Activated T-helper 2 cell treated with anti-CD3 and anti-CD28 coated beads, Interferon-gamma antibody, Interleukin-2, Interleukin-4, amounts not matched to agents 10 μg/mL and 5 μg/mL and 100 μg/mL, durations not matched to agents 14 hours and 24 hours and 36 hours (primary cell): ENCODE measurements around the gene RASGRF1. TPM values are rescaled to one million over a fixed set of nuclear protein-coding genes. Genes with fewer than 3 reads are reported as not detected.

Experiments used
- DNase-seq: peaks from one replicate; pipeline ENCODE4 v3.0.0; 2021; ENCODE audit warnings: low spot score
- H3K27ac Mint-ChIP-seq: one replicate; pipeline ENCODE4 v1.8.0; 2021; ENCODE audit warnings: mixed read lengths
- H3K27me3 Mint-ChIP-seq: one replicate; pipeline ENCODE4 v1.8.0; 2021; ENCODE audit warnings: low read depth, mixed read lengths
- H3K36me3 Mint-ChIP-seq: one replicate; pipeline ENCODE4 v1.8.0; 2021; ENCODE audit warnings: low read depth, mixed read lengths
- H3K4me1 Mint-ChIP-seq: one replicate; pipeline ENCODE4 v1.8.0; 2021; ENCODE audit warnings: low read depth, mixed read lengths
- H3K4me3 Mint-ChIP-seq: one replicate; pipeline ENCODE4 v1.8.0; 2021; ENCODE audit warnings: low read depth, mild to moderate bottlenecking, moderate library complexity, mixed read lengths
- H3K9me3 Mint-ChIP-seq: one replicate; pipeline ENCODE4 v1.8.0; 2021; ENCODE audit warnings: mixed read lengths
- intact Hi-C: fragments of 100-400 bp; cut with micrococcal nuclease; formaldehyde crosslinking; loops from one replicate; pipeline ENCODE4 v1.15.1; 2023
- total RNA-seq: library from RNA; stranded (reverse); gene quantifications from 2 replicates; pipeline ENCODE4 v1.2.3, GENCODE V29; 2022

Gene RASGRF1, protein sequence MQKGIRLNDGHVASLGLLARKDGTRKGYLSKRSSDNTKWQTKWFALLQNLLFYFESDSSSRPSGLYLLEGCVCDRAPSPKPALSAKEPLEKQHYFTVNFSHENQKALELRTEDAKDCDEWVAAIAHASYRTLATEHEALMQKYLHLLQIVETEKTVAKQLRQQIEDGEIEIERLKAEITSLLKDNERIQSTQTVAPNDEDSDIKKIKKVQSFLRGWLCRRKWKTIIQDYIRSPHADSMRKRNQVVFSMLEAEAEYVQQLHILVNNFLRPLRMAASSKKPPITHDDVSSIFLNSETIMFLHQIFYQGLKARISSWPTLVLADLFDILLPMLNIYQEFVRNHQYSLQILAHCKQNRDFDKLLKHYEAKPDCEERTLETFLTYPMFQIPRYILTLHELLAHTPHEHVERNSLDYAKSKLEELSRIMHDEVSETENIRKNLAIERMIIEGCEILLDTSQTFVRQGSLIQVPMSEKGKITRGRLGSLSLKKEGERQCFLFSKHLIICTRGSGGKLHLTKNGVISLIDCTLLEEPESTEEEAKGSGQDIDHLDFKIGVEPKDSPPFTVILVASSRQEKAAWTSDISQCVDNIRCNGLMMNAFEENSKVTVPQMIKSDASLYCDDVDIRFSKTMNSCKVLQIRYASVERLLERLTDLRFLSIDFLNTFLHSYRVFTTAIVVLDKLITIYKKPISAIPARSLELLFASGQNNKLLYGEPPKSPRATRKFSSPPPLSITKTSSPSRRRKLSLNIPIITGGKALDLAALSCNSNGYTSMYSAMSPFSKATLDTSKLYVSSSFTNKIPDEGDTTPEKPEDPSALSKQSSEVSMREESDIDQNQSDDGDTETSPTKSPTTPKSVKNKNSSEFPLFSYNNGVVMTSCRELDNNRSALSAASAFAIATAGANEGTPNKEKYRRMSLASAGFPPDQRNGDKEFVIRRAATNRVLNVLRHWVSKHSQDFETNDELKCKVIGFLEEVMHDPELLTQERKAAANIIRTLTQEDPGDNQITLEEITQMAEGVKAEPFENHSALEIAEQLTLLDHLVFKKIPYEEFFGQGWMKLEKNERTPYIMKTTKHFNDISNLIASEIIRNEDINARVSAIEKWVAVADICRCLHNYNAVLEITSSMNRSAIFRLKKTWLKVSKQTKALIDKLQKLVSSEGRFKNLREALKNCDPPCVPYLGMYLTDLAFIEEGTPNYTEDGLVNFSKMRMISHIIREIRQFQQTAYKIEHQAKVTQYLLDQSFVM (N-terminal part only)
- total RNA-seq = 0.09 TPM in 1 of 2 replicates, not detected in the other

GRCh38 chr15:79090487-79091203 lies at the start of gene RASGRF1:
Gene RASGRF1 (minus strand): TSS chr15:79090780. CDS start chr15:79090498, 282 bp downstream.
- Mint-ChIP-seq H3K4me1 (peaks cover 5% of the 10 kb centered on the region), H3K9me3 (no peaks in the 10 kb centered on the region), H3K4me3 (peak within 1 kb of the TSS; percentile 13), H3K27ac (no peak within 1 kb of the TSS), H3K27me3 (peaks cover 55% of the 10 kb centered on the region), H3K36me3 (no peaks in the 10 kb centered on the region)
- no peak for DNase-seq
- intact Hi-C loops = loop anchor here (10.0 kb wide), 1 partner anchor 344 kb away; the partner anchor contains the start of gene MINAR1

DNA sequence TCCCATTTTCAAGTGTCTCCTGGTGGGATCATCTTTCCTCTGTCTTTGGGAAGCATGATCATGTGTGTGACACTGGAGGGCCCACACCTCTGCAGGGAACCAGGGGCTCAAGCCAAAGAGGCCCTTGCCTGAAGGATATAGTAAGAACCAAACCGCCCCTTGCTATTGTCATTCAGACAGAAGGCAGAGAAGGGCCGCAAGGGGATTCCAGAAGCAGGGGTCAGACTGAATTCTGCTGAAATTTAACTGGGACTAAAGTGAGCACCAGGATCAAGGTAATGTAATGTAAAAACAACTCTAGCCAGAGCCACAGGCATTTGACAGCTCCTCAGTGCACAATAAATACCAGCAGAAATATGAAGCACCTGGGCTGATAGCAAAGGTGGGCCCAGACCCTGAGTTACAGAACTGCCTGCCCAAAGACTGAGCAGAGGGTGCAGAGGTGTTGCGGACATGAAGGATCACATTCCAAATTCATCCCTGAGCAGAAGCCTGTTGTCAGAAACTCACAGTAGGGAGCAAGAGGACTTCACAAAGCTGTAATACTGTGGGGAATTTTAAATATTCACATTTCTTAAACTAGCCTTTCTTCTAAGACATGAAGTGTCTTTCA lies 46.0 kb upstream of the RASGRF1 start:
- no peak overlapping the region for H3K4me3 Mint-ChIP-seq
- no peak overlapping the region for H3K27ac Mint-ChIP-seq
- H3K9me3 Mint-ChIP-seq = no peaks in the 10 kb centered on the region
- no peak for DNase-seq
- H3K36me3 Mint-ChIP-seq = no peaks in the 10 kb centered on the region
- peaks cover 19% of the 10 kb centered on the region for H3K27me3 Mint-ChIP-seq
- intact Hi-C loops = no loop called here
- no peaks in the 10 kb centered on the region for H3K4me1 Mint-ChIP-seq

- intact Hi-C loops = no loop called here
- no peak overlapping the region for H3K27ac Mint-ChIP-seq
- H3K4me3 Mint-ChIP-seq = no peak overlapping the region
- peaks cover 18% of the 10 kb centered on the region for H3K27me3 Mint-ChIP-seq
- no peaks in the 10 kb centered on the region for H3K4me1 Mint-ChIP-seq
- no peaks in the 10 kb centered on the region for H3K36me3 Mint-ChIP-seq
- no peak for DNase-seq
- H3K9me3 Mint-ChIP-seq = no peaks in the 10 kb centered on the region
Measured at GRCh38 chr15:79133309-79133708, 42.7 kb upstream of the RASGRF1 start.

DNA sequence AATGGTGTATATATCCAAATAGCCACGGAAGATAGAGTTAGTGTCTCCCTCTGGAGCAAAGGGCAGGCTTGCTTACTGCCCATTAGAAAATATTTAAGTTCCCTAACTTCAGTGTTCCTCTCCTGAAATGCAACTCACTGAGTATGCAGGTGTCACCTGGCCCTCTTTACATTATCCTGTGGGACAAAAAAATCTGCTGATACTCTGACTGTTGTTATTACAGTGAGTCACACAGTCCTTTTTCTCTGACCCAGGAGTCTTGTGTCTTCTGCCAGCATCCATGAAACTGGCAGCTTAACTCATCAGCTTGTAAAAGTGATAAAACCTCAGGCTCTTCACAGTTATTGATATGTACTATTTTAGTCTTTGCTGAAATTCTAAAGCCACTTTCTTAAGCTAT lies 42.2 kb upstream of the RASGRF1 start:
- no peaks in the 10 kb centered on the region for H3K36me3 Mint-ChIP-seq
- H3K27ac Mint-ChIP-seq = no peak overlapping the region
- DNase-seq = no peak
- intact Hi-C loops = no loop called here
- peaks cover 17% of the 10 kb centered on the region for H3K27me3 Mint-ChIP-seq
- no peak overlapping the region for H3K4me3 Mint-ChIP-seq
- no peaks in the 10 kb centered on the region for H3K4me1 Mint-ChIP-seq
- H3K9me3 Mint-ChIP-seq = no peaks in the 10 kb centered on the region

DNA sequence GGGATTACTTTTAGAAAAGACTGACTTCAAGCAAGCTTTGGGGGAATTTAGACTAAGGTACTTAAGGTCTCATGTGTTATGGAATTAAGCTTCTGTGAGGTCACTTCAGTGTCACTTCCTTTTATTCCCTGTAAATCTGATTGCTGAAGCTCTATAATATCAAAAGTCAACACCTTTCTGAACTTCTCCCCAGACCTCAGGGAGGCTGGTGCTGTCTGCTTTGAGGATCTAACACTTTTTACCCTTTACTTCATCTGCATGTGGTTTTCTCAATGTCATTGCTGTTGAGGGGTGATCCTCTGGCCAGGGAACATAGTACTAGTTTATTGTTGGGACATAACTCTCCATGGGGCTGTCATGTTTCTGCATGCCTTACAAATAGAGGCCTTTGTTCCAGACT lies 41.8 kb upstream of the RASGRF1 start:
- no peak overlapping the region for H3K4me3 Mint-ChIP-seq
- H3K36me3 Mint-ChIP-seq = no peaks in the 10 kb centered on the region
- no peaks in the 10 kb centered on the region for H3K4me1 Mint-ChIP-seq
- H3K27ac Mint-ChIP-seq = no peak overlapping the region
- peaks cover 20% of the 10 kb centered on the region for H3K27me3 Mint-ChIP-seq
- intact Hi-C loops = no loop called here
- H3K9me3 Mint-ChIP-seq = no peaks in the 10 kb centered on the region
- DNase-seq = no peak

- Mint-ChIP-seq H3K36me3 (no peaks in the 10 kb centered on the region), H3K4me3 (no peak overlapping the region), H3K4me1 (no peaks in the 10 kb centered on the region), H3K27me3 (peaks cover 11% of the 10 kb centered on the region), H3K27ac (no peak overlapping the region), H3K9me3 (no peaks in the 10 kb centered on the region)
- intact Hi-C loops = no loop called here
- no peak for DNase-seq
Measured at GRCh38 chr15:79130535-79131130, 40.1 kb upstream of the RASGRF1 start.

DNA sequence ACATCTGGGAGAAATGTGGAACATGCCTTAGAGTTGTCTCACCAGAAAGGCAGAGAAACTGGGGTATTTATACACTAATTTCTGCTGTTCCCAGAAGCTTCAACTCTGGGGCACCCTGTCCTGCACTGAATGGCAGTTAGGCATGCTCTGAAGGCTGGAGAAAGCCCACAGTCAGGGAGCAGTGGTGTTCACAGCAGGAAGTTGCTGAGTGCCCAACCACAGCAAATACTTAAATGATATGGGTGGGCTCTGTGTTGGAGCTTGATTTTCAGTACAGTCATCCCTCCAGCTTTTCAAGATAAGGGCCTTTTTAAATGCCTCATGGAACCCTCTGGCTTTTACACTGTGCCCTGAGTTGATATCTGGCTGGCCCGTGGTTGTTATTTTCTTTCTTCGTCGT lies 38.7 kb upstream of the RASGRF1 start:
- intact Hi-C loops = no loop called here
- Mint-ChIP-seq H3K27me3 (peaks cover 11% of the 10 kb centered on the region), H3K4me1 (no peaks in the 10 kb centered on the region), H3K36me3 (no peaks in the 10 kb centered on the region), H3K9me3 (no peaks in the 10 kb centered on the region), H3K27ac (no peak overlapping the region), H3K4me3 (no peak overlapping the region)
- no peak for DNase-seq

DNA sequence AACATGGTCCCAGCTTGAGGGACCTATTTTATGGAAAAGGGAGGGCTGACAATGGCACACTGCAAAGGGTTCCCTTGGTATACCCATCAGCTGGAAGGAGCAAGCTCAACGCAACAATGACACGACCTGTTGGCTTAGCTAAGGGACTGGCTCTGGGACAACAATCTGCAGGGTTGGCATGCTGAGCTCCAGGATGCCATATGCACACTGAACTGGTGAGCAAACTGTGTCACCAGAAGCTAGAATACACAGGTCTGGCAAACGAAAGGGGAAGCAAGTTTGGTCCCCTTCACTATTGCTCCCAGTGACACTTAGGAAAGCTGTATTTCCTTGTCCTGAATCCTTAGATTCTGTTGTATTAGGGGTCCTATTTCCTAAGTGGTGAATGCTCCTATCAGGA lies 38.0 kb upstream of the RASGRF1 start:
- Mint-ChIP-seq H3K27me3 (peaks cover 11% of the 10 kb centered on the region), H3K4me1 (no peaks in the 10 kb centered on the region), H3K4me3 (no peak overlapping the region), H3K27ac (no peak overlapping the region), H3K9me3 (no peaks in the 10 kb centered on the region), H3K36me3 (no peaks in the 10 kb centered on the region)
- no peak for DNase-seq
- intact Hi-C loops = no loop called here

DNA sequence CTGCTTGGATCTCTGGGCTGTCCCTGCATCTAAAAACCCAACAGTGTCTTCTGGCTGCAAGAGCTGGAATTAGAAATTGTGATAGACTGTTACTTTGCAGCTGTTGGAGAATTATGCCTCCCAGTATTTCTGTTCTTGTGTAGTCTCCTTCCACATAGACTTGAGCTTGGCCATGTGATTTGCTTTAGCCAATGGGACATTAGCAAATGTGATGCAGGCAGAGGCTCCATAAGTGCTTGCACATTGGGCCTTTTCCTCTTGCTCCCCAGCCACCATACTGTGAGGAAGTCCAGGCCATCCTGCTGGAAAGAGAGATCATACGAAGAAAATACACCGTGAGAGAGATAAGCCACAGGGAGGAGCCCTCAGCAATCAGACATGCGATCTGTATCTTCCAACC lies 33.8 kb upstream of the RASGRF1 start:
- H3K27ac Mint-ChIP-seq = no peak overlapping the region
- intact Hi-C loops = no loop called here
- H3K9me3 Mint-ChIP-seq = no peaks in the 10 kb centered on the region
- H3K36me3 Mint-ChIP-seq = no peaks in the 10 kb centered on the region
- no peaks in the 10 kb centered on the region for H3K4me1 Mint-ChIP-seq
- H3K27me3 Mint-ChIP-seq = peaks cover 10% of the 10 kb centered on the region
- H3K4me3 Mint-ChIP-seq = no peak overlapping the region
- DNase-seq = no peak

- intact Hi-C loops = no loop called here
- Mint-ChIP-seq H3K27ac (no peak overlapping the region), H3K4me1 (no peaks in the 10 kb centered on the region), H3K27me3 (peaks cover 10% of the 10 kb centered on the region), H3K9me3 (no peaks in the 10 kb centered on the region), H3K36me3 (no peaks in the 10 kb centered on the region), H3K4me3 (no peak overlapping the region)
- DNase-seq = no peak
Measured at GRCh38 chr15:79122991-79123390, 32.4 kb upstream of the RASGRF1 start.

GRCh38 chr15:79122391-79122790 lies 31.8 kb upstream of the RASGRF1 start:
- H3K4me1 Mint-ChIP-seq = no peaks in the 10 kb centered on the region
- no peak overlapping the region for H3K27ac Mint-ChIP-seq
- H3K9me3 Mint-ChIP-seq = no peaks in the 10 kb centered on the region
- H3K36me3 Mint-ChIP-seq = no peaks in the 10 kb centered on the region
- no peak for DNase-seq
- H3K4me3 Mint-ChIP-seq = no peak overlapping the region
- intact Hi-C loops = no loop called here
- H3K27me3 Mint-ChIP-seq = peaks cover 5% of the 10 kb centered on the region
